Endothelial cell of umbilical vein (primary cell): Measurements from ENCODE around the gene NOXA1. TPM values are rescaled to one million over a fixed set of nuclear protein-coding genes. Genes with fewer than 3 reads are reported as not detected.

ENCODE experiments used
- BruUV-seq: library from RNA; stranded (reverse); fragments of 400-500 nt; replicated peaks from 2 replicates; lab custom pipeline; 2021; lab: Mats Ljungman, UMichigan
- CTCF ChIA-PET: fragments of 300-600, 350-600 bp; sonication (Branson Sonifier 250); formaldehyde crosslinking; loops from one replicate; lab custom pipeline; 2021; ENCODE audit warnings: antibody characterized with exemption, inconsistent platforms; lab: Charles Lee
- POLR2A ChIA-PET: fragments of 300-600, 350-600 bp; sonication (Branson Sonifier 250); formaldehyde crosslinking; loops from one replicate; lab custom pipeline; 2021; ENCODE audit warnings: antibody characterized with exemption, inconsistent platforms; lab: Charles Lee
- DNase-seq: peaks from one replicate; pipeline ENCODE4 v3.0.0-alpha.2; 2011; ENCODE audit warnings: low read depth, low spot score
- FAIRE-seq: peaks from 2 replicates; lab custom pipeline; 2011; peaks lifted over from hg19 to GRCh38; lab: Jason Lieb, UNC
- H2AFZ ChIP-seq: 2 replicates; pipeline ENCODE4 v1.6.0; 2012; ENCODE audit warnings: low read depth, low read length, control low read depth, inconsistent platforms
- H3K27ac ChIP-seq: 2 replicates; pipeline ENCODE4 v1.5.1; 2011; ENCODE audit warnings: low read depth, mild to moderate bottlenecking, control low read depth, low read length, moderate library complexity; ENCODE audit not compliant: insufficient read depth
- H3K27me3 ChIP-seq, 2 experiments: 2 replicates each; pipeline versions ENCODE4 v1.6.0 to v1.6.1; 2011; ENCODE audit warnings: low read length in 2 of 2, mixed read lengths in 1 of 2; ENCODE audit not compliant: control insufficient read depth in 2 of 2, insufficient read depth in 2 of 2
- H3K36me3 ChIP-seq, 2 experiments: 2 replicates in 1 of 2; 3 replicates in 1 of 2; pipeline ENCODE4 v1.5.1; 2011; ENCODE audit warnings: low read length in 2 of 2, mild to moderate bottlenecking in 1 of 2, moderate library complexity in 1 of 2; ENCODE audit not compliant: control insufficient read depth in 2 of 2, insufficient read depth in 2 of 2; ENCODE audit errors: extremely low read depth in 1 of 2
- H3K4me1 ChIP-seq: 3 replicates; pipeline ENCODE4 v1.5.1; 2011; ENCODE audit warnings: mild to moderate bottlenecking, low read length; ENCODE audit not compliant: control insufficient read depth, insufficient read depth; ENCODE audit errors: extremely low read depth
- H3K4me2 ChIP-seq: 2 replicates; pipeline ENCODE4 v1.6.1; 2011; ENCODE audit warnings: low read length, control low read depth, mixed read lengths; ENCODE audit not compliant: insufficient read depth
- H3K4me3 ChIP-seq, 3 experiments: fragments of 200-600 bp in 1 of 3; sonication (generic), shearing (Covaris generic) in 1 of 3; replicated peaks in 1 of 3; 2 replicates each; pipeline ENCODE4 v1.5.1; 2011 to 2016; ENCODE audit warnings: control low read depth in 3 of 3, low read length in 3 of 3, mild to moderate bottlenecking in 2 of 3, inconsistent platforms in 1 of 3, low read depth in 1 of 3, moderate library complexity in 1 of 3; ENCODE audit not compliant: insufficient read depth in 1 of 3
- H3K79me2 ChIP-seq: 2 replicates; pipeline ENCODE4 v1.6.0; 2012; ENCODE audit warnings: low read length, inconsistent platforms; ENCODE audit not compliant: control insufficient read depth, insufficient read depth
- H3K9ac ChIP-seq: replicated peaks from 2 replicates; pipeline ENCODE3; 2011; ENCODE audit warnings: low read length, control low read depth; ENCODE audit not compliant: insufficient read depth; ENCODE audit errors: extremely low read depth
- H3K9me1 ChIP-seq: replicated peaks from 3 replicates; pipeline ENCODE4 v1.6.0; 2011; ENCODE audit warnings: mild to moderate bottlenecking, low read length; ENCODE audit not compliant: control insufficient read depth, insufficient read depth; ENCODE audit errors: extremely low read depth
- H3K9me3 ChIP-seq: replicated peaks from 2 replicates; pipeline ENCODE4 v1.5.1; 2012; ENCODE audit warnings: low read length, inconsistent platforms; ENCODE audit not compliant: control insufficient read depth, insufficient read depth
- H4K20me1 ChIP-seq: replicated peaks from 2 replicates; pipeline ENCODE3; 2011; ENCODE audit warnings: mild to moderate bottlenecking, low read length; ENCODE audit not compliant: control insufficient read depth, insufficient read depth; ENCODE audit errors: extremely low read depth
- EZH2 ChIP-seq: IDR thresholded peaks from 2 replicates; pipeline ENCODE4 v1.6.1; 2012; ENCODE audit warnings: borderline replicate concordance, low read depth, mild to moderate bottlenecking, moderate library complexity, low read length, inconsistent platforms; ENCODE audit not compliant: severe bottlenecking
- FOS ChIP-seq: IDR thresholded peaks from 2 replicates; pipeline ENCODE4 v1.6.1; 2011; ENCODE audit warnings: mild to moderate bottlenecking, low read length, moderate library complexity, borderline replicate concordance; ENCODE audit not compliant: insufficient read depth
- GATA2 ChIP-seq: IDR thresholded peaks from 2 replicates; pipeline ENCODE4 v1.7.0; 2011; ENCODE audit warnings: low read depth, mild to moderate bottlenecking, moderate library complexity, mixed read lengths, low read length; ENCODE audit not compliant: insufficient read length, insufficient read depth
- JUN ChIP-seq: IDR thresholded peaks from 2 replicates; pipeline ENCODE4 v1.6.1; 2011; ENCODE audit warnings: borderline replicate concordance, low read depth; ENCODE audit not compliant: insufficient read length, insufficient read depth
- MYC ChIP-seq: IDR thresholded peaks from one replicate; pipeline ENCODE4 v1.6.1; 2011; ENCODE audit warnings: mild to moderate bottlenecking, low read depth, low read length
- POLR2A ChIP-seq: IDR thresholded peaks from 2 replicates; pipeline ENCODE4 v1.6.1; 2012; ENCODE audit warnings: low read depth, mild to moderate bottlenecking, control low read depth, low read length
- POLR2AphosphoS5 ChIP-seq: IDR thresholded peaks from 2 replicates; pipeline ENCODE4 v1.6.1; 2012; ENCODE audit warnings: low read depth, mild to moderate bottlenecking, control low read depth, low read length, moderate library complexity; ENCODE audit not compliant: insufficient read depth
- dilution Hi-C: fragments of 300-500 bp; cut with MboI; formaldehyde crosslinking; loops from one replicate; pipeline ENCODE4 v1.15.0; 2019; ENCODE audit warnings: low sequenced_read_pairs; ENCODE audit not compliant: extremely low pct_ligation_motif_present
- intact Hi-C: fragments of 100-400 bp; cut with micrococcal nuclease; formaldehyde crosslinking; loops from one replicate; pipeline ENCODE4 v1.10.0; 2022
- polyA plus RNA-seq, 4 experiments: library from polyadenylated mRNA; depleted of rRNA in 3 of 4; stranded (reverse) in 3 of 4; unstranded in 1 of 4; fragments of >200 nt; gene quantifications; 2 replicates each; pipeline versions ENCODE4 v1.2.1 to v1.2.3, GENCODE V29; 2011 to 2012; ENCODE audit warnings: missing spikeins in 1 of 4
- total RNA-seq: library from RNA; stranded (reverse); gene quantifications from 2 replicates; pipeline ENCODE4 v1.2.3, GENCODE V29; 2021
- TF ChIP-seq, protein P1 (sequence below): IDR thresholded peaks from 2 replicates; pipeline ENCODE4 v1.6.1; 2011; ENCODE audit not compliant: insufficient read depth, insufficient read length
- TF ChIP-seq, protein P2 (sequence below), 2 donors: IDR thresholded peaks; 1 replicate in 1 of 2; 2 replicates in 1 of 2; pipeline ENCODE4 v1.5.1; 2011; ENCODE audit warnings: low read length in 2 of 2, mild to moderate bottlenecking in 2 of 2, moderate library complexity in 2 of 2, control low read depth in 1 of 2, inconsistent platforms in 1 of 2, low read depth in 1 of 2; ENCODE audit not compliant: insufficient read depth in 1 of 2; ENCODE audit errors: extremely low read depth in 1 of 2

NOXA1 gene
- total and polyA plus RNA-seq, 2 donors (not counting 3 experiments of a cell fraction or from before 2014, with no cell fraction given), result 0.40 to 0.91 TPM

DNA sequence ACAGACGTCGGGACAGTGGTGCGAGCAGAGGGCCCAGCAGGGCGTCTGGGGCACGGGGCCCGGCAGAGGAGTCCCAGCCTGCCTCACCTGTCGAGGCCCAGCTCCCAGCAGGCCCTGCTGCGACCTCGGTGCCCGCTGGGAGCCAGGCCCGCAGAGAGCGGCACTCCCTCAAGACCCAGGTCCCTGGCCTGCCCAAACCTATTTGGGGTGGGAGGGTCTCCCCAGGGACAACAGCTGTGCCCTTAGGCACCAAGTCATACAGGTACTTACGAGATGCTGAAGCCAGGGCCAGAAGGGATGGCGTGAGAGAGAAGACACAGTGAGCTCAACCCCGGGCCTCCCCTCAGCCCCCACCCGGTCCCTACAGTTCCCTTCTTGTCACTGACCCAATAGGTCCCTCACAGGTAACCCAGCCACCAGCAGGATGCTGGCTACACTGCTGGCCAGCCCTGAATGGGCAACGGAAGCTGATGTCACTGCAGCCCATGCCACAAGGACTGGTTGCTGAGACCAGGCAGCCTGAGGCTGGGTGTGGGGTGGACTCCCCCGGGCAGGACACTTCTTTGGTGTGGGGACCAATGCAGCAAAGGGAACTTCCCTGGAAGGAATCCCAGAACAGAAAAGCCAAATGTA lies 32.3 kb downstream of the NOXA1 start:
- BruUV-seq, result no TSS peak
- POLR2A ChIA-PET, result no interaction called here
- DNase-seq (no peak), FAIRE-seq (no peak)
- intact Hi-C loops (no loop called here), dilution Hi-C loops (no loop called here)
- no peak for TF ChIP-seq POLR2A
- no peak for TF ChIP-seq GATA2
- TF ChIP-seq EZH2, result no peak
- TF ChIP-seq JUN, result no peak
- TF ChIP-seq FOS, result no peak
- TF ChIP-seq, protein P1, sequence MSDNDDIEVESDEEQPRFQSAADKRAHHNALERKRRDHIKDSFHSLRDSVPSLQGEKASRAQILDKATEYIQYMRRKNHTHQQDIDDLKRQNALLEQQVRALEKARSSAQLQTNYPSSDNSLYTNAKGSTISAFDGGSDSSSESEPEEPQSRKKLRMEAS, result no peak
- TF ChIP-seq POLR2AphosphoS5, result no peak
- no peak for TF ChIP-seq MYC
- TF ChIP-seq, protein P2, sequence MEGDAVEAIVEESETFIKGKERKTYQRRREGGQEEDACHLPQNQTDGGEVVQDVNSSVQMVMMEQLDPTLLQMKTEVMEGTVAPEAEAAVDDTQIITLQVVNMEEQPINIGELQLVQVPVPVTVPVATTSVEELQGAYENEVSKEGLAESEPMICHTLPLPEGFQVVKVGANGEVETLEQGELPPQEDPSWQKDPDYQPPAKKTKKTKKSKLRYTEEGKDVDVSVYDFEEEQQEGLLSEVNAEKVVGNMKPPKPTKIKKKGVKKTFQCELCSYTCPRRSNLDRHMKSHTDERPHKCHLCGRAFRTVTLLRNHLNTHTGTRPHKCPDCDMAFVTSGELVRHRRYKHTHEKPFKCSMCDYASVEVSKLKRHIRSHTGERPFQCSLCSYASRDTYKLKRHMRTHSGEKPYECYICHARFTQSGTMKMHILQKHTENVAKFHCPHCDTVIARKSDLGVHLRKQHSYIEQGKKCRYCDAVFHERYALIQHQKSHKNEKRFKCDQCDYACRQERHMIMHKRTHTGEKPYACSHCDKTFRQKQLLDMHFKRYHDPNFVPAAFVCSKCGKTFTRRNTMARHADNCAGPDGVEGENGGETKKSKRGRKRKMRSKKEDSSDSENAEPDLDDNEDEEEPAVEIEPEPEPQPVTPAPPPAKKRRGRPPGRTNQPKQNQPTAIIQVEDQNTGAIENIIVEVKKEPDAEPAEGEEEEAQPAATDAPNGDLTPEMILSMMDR (IDR thresholded peaks at IDR 0.05; ENCODE audit: extremely low read depth in 1 of 2, insufficient read depth in 1 of 2, low read depth in 1 of 2, low read length in 2 of 2), result no peak
- Histone ChIP-seq H3K9me3 (no peaks in the 10 kb centered on the region), H3K27ac (no peak overlapping the region), H3K79me2 (peaks cover 9% of the 10 kb centered on the region), H4K20me1 (no peaks in the 10 kb centered on the region), H2AFZ (no peak overlapping the region), H3K9me1 (no peaks in the 10 kb centered on the region), H3K4me2 (no peak overlapping the region), H3K36me3 (peaks cover 0 to 4% of the 10 kb centered on the region in 2 experiments), H3K4me1 (peaks cover 11% of the 10 kb centered on the region), H3K27me3 (no peaks in the 10 kb centered on the region), H3K4me3 (no peak overlapping the region), H3K9ac (no peak overlapping the region)
- CTCF ChIA-PET, result interaction anchor here (0.6 kb wide), 1 partner anchor 784 kb away, joined by 3 read pairs; no protein-coding TSS in a partner anchor
